HUES6 (cell line): ENCODE measurements around the gene MFSD6L.

Experiments used
- H3K27ac ChIP-seq: 2 replicates; pipeline ENCODE4 v1.7.0; 2013; ENCODE audit warnings: low read depth, mild to moderate bottlenecking, low read length, inconsistent platforms
- H3K27me3 ChIP-seq: 2 replicates; pipeline ENCODE4 v1.6.1; 2013; ENCODE audit warnings: low read length; ENCODE audit not compliant: control insufficient read depth, insufficient read depth
- H3K36me3 ChIP-seq: 2 replicates; pipeline ENCODE4 v1.6.1; 2013; ENCODE audit warnings: low read length; ENCODE audit not compliant: control insufficient read depth, insufficient read depth
- H3K4me1 ChIP-seq: 2 replicates; pipeline ENCODE4 v1.6.1; 2013; ENCODE audit warnings: low read length; ENCODE audit not compliant: control insufficient read depth, insufficient read depth
- H3K4me3 ChIP-seq: 2 replicates; pipeline ENCODE4 v1.5.1; 2013; ENCODE audit warnings: low read depth, low read length
- H3K9ac ChIP-seq: one replicate; pipeline ENCODE4 v1.6.1; 2013; ENCODE audit warnings: mild to moderate bottlenecking, low read length
- H3K9me3 ChIP-seq: 2 replicates; pipeline ENCODE4 v1.6.1; 2013; ENCODE audit warnings: low read depth, low read length; ENCODE audit not compliant: control insufficient read depth, insufficient read depth

The MFSD6L gene

DNA sequence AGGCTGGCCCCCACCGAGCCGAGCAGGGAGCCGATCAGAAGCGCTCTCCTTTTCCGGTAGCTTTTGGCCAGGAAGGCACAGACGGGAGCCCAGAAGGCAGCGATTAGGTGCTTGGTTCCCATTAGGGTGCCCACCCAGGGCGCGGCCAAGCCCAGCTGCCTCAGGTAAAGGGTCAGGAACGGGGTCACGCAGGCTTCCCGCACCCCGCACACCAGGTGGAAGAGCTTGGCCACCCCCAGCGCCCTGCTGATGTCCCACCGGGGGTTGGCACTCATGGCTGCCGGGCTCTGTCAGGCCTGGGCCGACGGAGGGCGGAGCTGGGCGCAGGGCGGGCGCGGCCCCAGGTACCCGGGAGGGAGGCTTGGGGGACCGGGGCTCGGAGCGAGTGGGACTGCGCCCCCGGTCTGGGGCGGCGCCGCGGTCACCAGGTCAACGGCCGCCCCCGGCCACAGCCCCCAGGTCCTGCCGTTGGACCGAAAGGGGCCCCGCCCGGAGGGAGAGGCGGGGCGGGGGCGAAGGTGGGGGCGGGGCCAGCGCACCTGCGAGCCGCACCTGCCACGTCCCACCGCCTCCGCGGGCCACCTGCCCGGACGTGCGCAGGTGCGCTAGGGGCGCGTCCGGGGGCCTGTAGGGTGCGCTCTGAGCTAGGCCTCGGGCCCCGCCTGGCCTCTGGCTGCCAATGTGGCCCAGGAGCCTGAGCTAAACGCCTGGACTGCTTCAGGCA is at the start of gene MFSD6L:
TSS of gene MFSD6L (minus strand) at position 520 of the 724 bp plus-strand sequence. CDS start at position 275, 245 bp downstream.
- Histone ChIP-seq H3K36me3 (no peaks in the 10 kb centered on the region), H3K27ac (no peak within 1 kb of the TSS), H3K9me3 (no peaks in the 10 kb centered on the region), H3K27me3 (peaks cover 29% of the 10 kb centered on the region), H3K9ac (peak within 1 kb of the TSS; percentile 40), H3K4me3 (peak within 1 kb of the TSS; percentile 66), H3K4me1 (peaks cover 11% of the 10 kb centered on the region)

GRCh38 chr17:8847891-8848290 is 48.7 kb upstream of the MFSD6L start:
- Histone ChIP-seq H3K9me3 (no peaks in the 10 kb centered on the region), H3K4me1 (peaks cover 3% of the 10 kb centered on the region; the same call in 1 of the 2 replicates), H3K27me3 (no peaks in the 10 kb centered on the region), H3K9ac (no peak overlapping the region), H3K27ac (no peak overlapping the region), H3K4me3 (no peak overlapping the region), H3K36me3 (no peaks in the 10 kb centered on the region)

GRCh38 chr17:8846768-8847211 is 47.6 kb upstream of the MFSD6L start:
- H3K4me1 ChIP-seq: peaks cover 3% of the 10 kb centered on the region; the same call in 1 of the 2 replicates
- H3K9me3 ChIP-seq: 0 out of 2 replicates have a peak, but pooled peaks cover 4% of the 10 kb centered on the region
- H3K27ac ChIP-seq: no peak overlapping the region
- H3K36me3 ChIP-seq: no peaks in the 10 kb centered on the region
- no peaks in the 10 kb centered on the region for H3K27me3 ChIP-seq
- no peak overlapping the region for H3K9ac ChIP-seq
- no peak overlapping the region for H3K4me3 ChIP-seq

DNA sequence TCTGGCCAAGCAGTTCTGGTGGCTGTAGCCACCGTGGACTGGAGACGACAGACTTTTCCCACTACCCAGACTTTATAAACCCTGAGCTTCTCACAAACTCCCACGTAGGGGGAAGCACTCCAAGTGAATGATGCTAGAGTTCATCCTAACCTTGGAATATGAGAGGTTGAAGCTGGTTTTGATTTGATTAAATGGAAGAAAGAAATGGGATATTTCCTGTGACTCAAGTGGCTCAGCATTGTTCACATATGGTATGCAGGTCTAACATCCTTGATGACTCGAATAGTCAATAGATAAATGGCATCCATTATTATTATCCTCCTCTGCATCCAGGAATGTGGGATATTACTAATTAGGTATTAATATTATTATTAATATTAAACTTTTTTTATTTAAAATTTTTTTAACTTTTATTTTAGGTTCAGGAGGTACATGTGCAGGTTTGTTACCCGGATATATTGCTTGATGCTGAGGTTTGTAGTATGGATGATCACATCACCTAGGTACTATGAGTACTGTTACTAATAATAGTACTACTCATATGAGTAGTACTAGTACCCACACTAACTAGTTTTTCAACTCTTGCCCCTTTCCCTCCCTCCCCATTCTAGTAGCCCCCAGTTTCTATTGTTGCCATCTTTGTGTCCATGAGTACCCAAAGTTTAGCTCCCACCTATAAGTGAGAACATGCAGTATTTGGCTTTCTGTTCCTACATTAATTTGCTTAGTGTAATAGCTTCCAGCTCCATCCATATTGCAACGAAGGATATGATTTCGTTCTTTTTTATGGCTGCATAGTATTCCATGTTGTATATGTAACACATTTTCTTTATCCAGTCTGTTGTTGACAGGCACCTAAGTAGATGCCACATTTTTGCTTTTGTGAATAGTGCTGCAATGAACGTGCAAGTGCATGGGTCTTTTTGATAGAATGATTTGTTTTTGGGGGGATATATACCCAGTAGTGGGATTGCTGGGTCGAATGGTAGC is 45.4 kb upstream of the MFSD6L start:
- H3K27me3 ChIP-seq: no peaks in the 10 kb centered on the region
- H3K9me3 ChIP-seq: 0 out of 2 replicates have a peak, but pooled peaks cover 4% of the 10 kb centered on the region
- H3K4me3 ChIP-seq: no peak overlapping the region
- no peak overlapping the region for H3K27ac ChIP-seq
- H3K4me1 ChIP-seq: peaks cover 5% of the 10 kb centered on the region
- no peaks in the 10 kb centered on the region for H3K36me3 ChIP-seq
- no peak overlapping the region for H3K9ac ChIP-seq

- H3K4me1 ChIP-seq: peaks cover 11% of the 10 kb centered on the region
- H3K36me3 ChIP-seq: no peaks in the 10 kb centered on the region
- H3K27me3 ChIP-seq: no peaks in the 10 kb centered on the region
- no peak overlapping the region for H3K9ac ChIP-seq
- H3K4me3 ChIP-seq: no peak overlapping the region
- no peak overlapping the region for H3K27ac ChIP-seq
- 0 out of 2 replicates have a peak, but pooled peaks cover 4% of the 10 kb centered on the region for H3K9me3 ChIP-seq
Observed at GRCh38 chr17:8843344-8843743, 44.2 kb upstream of the MFSD6L start.

GRCh38 chr17:8841844-8842243 is 42.7 kb upstream of the MFSD6L start:
- Histone ChIP-seq H3K9ac (no peak overlapping the region), H3K9me3 (0 out of 2 replicates have a peak, but pooled peaks cover 4% of the 10 kb centered on the region), H3K27me3 (no peaks in the 10 kb centered on the region), H3K4me3 (no peak overlapping the region), H3K27ac (no peak overlapping the region), H3K36me3 (no peaks in the 10 kb centered on the region), H3K4me1 (peaks cover 20% of the 10 kb centered on the region)

DNA sequence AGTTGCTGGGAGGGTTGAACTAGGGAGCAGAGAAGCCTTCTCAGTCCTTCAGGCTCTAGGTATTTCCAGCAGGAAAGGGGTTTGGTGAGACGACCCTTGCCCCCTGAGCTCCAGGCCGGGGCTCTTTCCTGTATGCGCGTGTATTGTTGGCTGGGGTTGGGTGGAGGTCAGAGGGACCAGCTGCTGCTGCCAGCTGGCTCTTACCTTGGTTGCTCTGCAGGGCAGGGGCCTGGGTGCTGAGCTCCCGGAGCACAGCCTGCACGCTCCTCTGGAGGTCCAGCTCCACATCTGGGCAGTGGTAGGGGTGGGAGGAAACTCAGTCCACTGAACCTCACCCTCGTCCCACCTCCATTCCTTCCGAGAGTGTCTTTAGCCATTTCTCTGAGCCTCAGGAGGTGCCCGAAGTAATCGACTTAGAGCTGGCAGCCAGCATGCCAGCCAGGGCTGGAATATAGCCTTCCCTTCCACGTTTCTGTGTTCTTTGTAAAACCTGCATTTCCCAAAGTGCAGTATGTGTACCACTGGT is 40.3 kb upstream of the MFSD6L start:
- no peak overlapping the region for H3K4me3 ChIP-seq
- H3K4me1 ChIP-seq: peaks cover 19% of the 10 kb centered on the region
- no peaks in the 10 kb centered on the region for H3K36me3 ChIP-seq
- no peak overlapping the region for H3K9ac ChIP-seq
- H3K9me3 ChIP-seq: 0 out of 2 replicates have a peak, but pooled peaks cover 4% of the 10 kb centered on the region
- no peak overlapping the region for H3K27ac ChIP-seq
- no peaks in the 10 kb centered on the region for H3K27me3 ChIP-seq

DNA sequence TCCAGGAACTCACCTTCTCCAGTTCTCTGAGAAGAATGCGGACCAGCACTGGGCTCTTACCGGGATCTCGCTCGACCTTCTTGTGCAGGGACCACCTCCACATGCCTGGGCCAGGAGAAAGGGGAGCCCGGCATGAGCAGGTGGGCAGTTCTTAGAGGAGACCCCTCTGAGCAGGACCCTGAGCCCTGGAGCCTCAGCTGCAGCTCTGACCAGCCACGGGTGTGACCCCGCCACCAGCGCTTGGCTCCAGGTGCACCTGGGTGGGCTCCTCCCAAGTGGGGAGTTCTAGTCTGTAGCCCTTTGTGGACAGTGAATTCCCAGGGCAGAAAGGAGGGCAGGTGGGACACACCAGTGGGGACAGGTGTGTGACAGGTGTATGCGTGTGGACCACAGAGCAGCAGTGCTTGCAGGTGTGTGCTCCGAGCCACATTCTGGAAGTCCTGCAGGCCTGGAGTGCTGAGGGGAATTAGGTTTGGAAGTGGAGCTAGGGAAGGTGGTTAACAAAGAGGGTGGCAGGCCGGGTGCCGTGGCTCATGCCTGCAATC is 39.5 kb upstream of the MFSD6L start:
- Histone ChIP-seq H3K4me3 (no peak overlapping the region), H3K9ac (no peak overlapping the region), H3K9me3 (0 out of 2 replicates have a peak, but pooled peaks cover 4% of the 10 kb centered on the region), H3K27me3 (no peaks in the 10 kb centered on the region), H3K4me1 (peaks cover 19% of the 10 kb centered on the region), H3K36me3 (no peaks in the 10 kb centered on the region), H3K27ac (no peak overlapping the region)

GRCh38 chr17:8837563-8838075 is 38.5 kb upstream of the MFSD6L start:
- H3K4me1 ChIP-seq: peaks cover 19% of the 10 kb centered on the region
- H3K27ac ChIP-seq: no peak overlapping the region
- H3K9ac ChIP-seq: no peak overlapping the region
- H3K4me3 ChIP-seq: no peak overlapping the region
- H3K27me3 ChIP-seq: no peaks in the 10 kb centered on the region
- 0 out of 2 replicates have a peak, but pooled peaks cover 4% of the 10 kb centered on the region for H3K9me3 ChIP-seq
- H3K36me3 ChIP-seq: no peaks in the 10 kb centered on the region

DNA sequence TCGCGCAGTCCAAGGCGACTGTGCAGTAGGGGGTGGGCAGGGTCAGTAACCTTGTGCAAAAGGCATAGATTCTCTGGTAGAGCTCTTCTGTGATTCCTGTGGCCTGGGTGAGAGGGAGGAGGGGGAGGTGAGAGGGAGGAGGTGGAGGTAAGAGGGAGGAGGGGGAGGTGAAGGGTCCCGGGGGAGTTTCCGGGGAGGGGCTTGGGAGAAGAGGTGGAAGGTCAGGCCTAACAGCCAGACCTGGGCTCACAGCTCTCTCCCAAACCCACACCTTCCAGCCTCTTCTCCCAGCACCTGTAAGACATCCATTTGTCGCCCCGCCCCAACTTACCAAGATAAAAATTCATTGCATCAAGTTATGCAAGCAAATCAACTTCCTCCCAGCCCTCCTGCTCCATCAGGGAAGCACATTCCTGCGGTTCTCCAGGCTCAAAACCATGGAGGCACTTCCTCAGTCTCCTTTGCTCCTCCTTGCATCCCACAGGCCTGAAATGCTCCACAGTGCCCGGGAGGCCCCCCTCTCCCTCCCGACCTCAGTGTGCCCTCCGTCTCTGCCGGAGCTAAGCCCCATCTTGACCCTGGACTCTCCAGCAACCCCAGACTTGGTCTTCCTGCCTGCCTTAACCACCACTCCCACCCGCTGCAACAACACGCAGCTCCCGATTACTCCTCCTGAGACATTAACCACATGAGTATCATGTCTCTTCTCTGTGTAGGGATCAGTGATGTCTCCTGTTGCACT is 37.8 kb upstream of the MFSD6L start:
- no peak overlapping the region for H3K27ac ChIP-seq
- H3K9me3 ChIP-seq: no peaks in the 10 kb centered on the region
- H3K4me1 ChIP-seq: peaks cover 19% of the 10 kb centered on the region
- no peak overlapping the region for H3K9ac ChIP-seq
- H3K27me3 ChIP-seq: no peaks in the 10 kb centered on the region
- H3K4me3 ChIP-seq: no peak overlapping the region
- H3K36me3 ChIP-seq: no peaks in the 10 kb centered on the region
